NCI-H69 (cell line): ENCODE measurements around the gene OR3A2.
"Not testable (repeated sequence)": the region's sequence is repeated elsewhere in the genome, so short reads cannot be mapped to it uniquely, and the experiment has no call there.

Source experiments
- DNase-seq: peaks from one replicate; lab custom pipeline; 2025; lab: John Stamatoyannopoulos, UW

OR3A2 gene

GRCh38 chr17:3385869-3386816 lies at the start of gene OR3A2:
Gene OR3A2, minus strand, starts transcription at chr17:3386308.
- DNase-seq = no peak

- DNase-seq = no peak
Observed at GRCh38 chr17:3433741-3434140, 47.6 kb upstream of the OR3A2 start, which contains the start of gene OR1E2. Gene OR1E2, minus strand, starts transcription at chr17:3433841. Its CDS starts 0 bp downstream, at chr17:3433841.

GRCh38 chr17:3433215-3433614 lies 47.1 kb upstream of the OR3A2 start:
- DNase-seq = not testable (repeated sequence)

GRCh38 chr17:3418222-3418621 lies 32.1 kb upstream of the OR3A2 start:
- no peak for DNase-seq

GRCh38 chr17:3415610-3416009 lies 29.5 kb upstream of the OR3A2 start:
- DNase-seq = no peak

GRCh38 chr17:3412216-3412615 lies 26.1 kb upstream of the OR3A2 start:
- not testable (repeated sequence) for DNase-seq

- DNase-seq = no peak
Observed at GRCh38 chr17:3411070-3411469, 25.0 kb upstream of the OR3A2 start, which contains the start of gene OR3A3. Gene OR3A3, plus strand, starts transcription at chr17:3411370.

GRCh38 chr17:3403856-3404255 lies 17.7 kb upstream of the OR3A2 start:
- DNase-seq = not testable (repeated sequence)

- DNase-seq = no peak
Observed at GRCh38 chr17:3401786-3402185, 15.7 kb upstream of the OR3A2 start.

GRCh38 chr17:3400055-3400454 lies 13.9 kb upstream of the OR3A2 start:
- no peak for DNase-seq

- DNase-seq = no peak
Observed at GRCh38 chr17:3398310-3398709, 12.2 kb upstream of the OR3A2 start, which contains the start of gene OR1E1. Gene OR1E1, minus strand, starts transcription at chr17:3398410. Its CDS starts 0 bp downstream, at chr17:3398410.

GRCh38 chr17:3397801-3398200 lies 11.7 kb upstream of the OR3A2 start:
- not testable (repeated sequence) for DNase-seq

- no peak for DNase-seq
Observed at GRCh38 chr17:3389791-3390190, 3.7 kb upstream of the OR3A2 start.

- no peak for DNase-seq
Observed at GRCh38 chr17:3381957-3382356, 4.2 kb downstream of the OR3A2 start.

GRCh38 chr17:3378321-3378720 lies 7.8 kb downstream of the OR3A2 start:
- no peak for DNase-seq

- DNase-seq = not testable (repeated sequence)
Observed at GRCh38 chr17:3371167-3371566, 14.9 kb downstream of the OR3A2 start.

GRCh38 chr17:3342782-3343181 lies 43.3 kb downstream of the OR3A2 start:
- not testable (repeated sequence) for DNase-seq

GRCh38 chr17:3335876-3336275 lies 50.2 kb downstream of the OR3A2 start:
- DNase-seq = no peak

- DNase-seq = no peak
Observed at GRCh38 chr17:3318336-3318735, 67.8 kb downstream of the OR3A2 start.

GRCh38 chr17:3316836-3317235 lies 69.3 kb downstream of the OR3A2 start:
- no peak for DNase-seq

- DNase-seq = no peak
Observed at GRCh38 chr17:3308603-3309002, 77.5 kb downstream of the OR3A2 start.

GRCh38 chr17:3298260-3298659 lies 87.8 kb downstream of the OR3A2 start, which contains the start of gene OR3A1:
Gene OR3A1, minus strand, starts transcription at chr17:3298360. Its CDS starts 5,778 bp downstream, at chr17:3292582.
- DNase-seq = no peak

GRCh38 chr17:3295632-3296031 lies 90.5 kb downstream of the OR3A2 start:
- DNase-seq = no peak
